ENCODE results near the gene CLIP1. TPM values are rescaled to one million over a fixed set of nuclear protein-coding genes. Genes with fewer than 3 reads are reported as not detected.
A peak's percentile ranks its signal among the peaks of the same experiment; 100 is the strongest.

The CLIP1 gene
- total RNA-seq, 1 experiment from 2014 or later: 16.0 TPM

- no peak overlapping the region for H3K27ac ChIP-seq (ENCODE audit: low read length)
- peaks cover 18% of the 10 kb centered on the region for H3K4me1 ChIP-seq (ENCODE audit: low read length)
- no peak overlapping the region for H3K9ac ChIP-seq (ENCODE audit: low read length)
- H3K4me2 ChIP-seq (ENCODE audit: low read depth, low read length, poor library complexity, severe bottlenecking): peak overlapping the region; percentile 47
- H3K4me3 ChIP-seq (ENCODE audit: low read length): 0 out of 2 replicates have a peak overlapping the region, but pooled peaks have one; percentile 4
- H4K20me1 ChIP-seq (ENCODE audit: insufficient read depth, low read depth, low read length): no peaks in the 10 kb centered on the region
- no peaks in the 10 kb centered on the region for H3K36me3 ChIP-seq (ENCODE audit: insufficient read depth, low read length)
- H3K27me3 ChIP-seq (ENCODE audit: low read length): no peaks in the 10 kb centered on the region
- no peak overlapping the region for H2AFZ ChIP-seq (ENCODE audit: low read length)
- DNase-seq: no peak
- H3K9me2 ChIP-seq (replicated peaks; ENCODE audit: insufficient read depth, low read length): no peaks in the 10 kb centered on the region
- H3K9me3 ChIP-seq (ENCODE audit: low read length): no peaks in the 10 kb centered on the region
- H3K79me2 ChIP-seq (ENCODE audit: low read length): no peaks in the 10 kb centered on the region
Observed at GRCh38 chr12:122412851-122413433, 9.5 kb downstream of the CLIP1 start.

GRCh38 chr12:122411537-122411936 is 10.9 kb downstream of the CLIP1 start:
- no peaks in the 10 kb centered on the region for H3K9me3 ChIP-seq (ENCODE audit: low read length)
- no peaks in the 10 kb centered on the region for H3K36me3 ChIP-seq (ENCODE audit: insufficient read depth, low read length)
- H4K20me1 ChIP-seq (ENCODE audit: insufficient read depth, low read depth, low read length): no peaks in the 10 kb centered on the region
- H3K27me3 ChIP-seq (ENCODE audit: low read length): no peaks in the 10 kb centered on the region
- no peak overlapping the region for H3K4me3 ChIP-seq (ENCODE audit: low read length)
- H3K27ac ChIP-seq (ENCODE audit: low read length): no peak overlapping the region
- no peaks in the 10 kb centered on the region for H3K9me2 ChIP-seq (replicated peaks; ENCODE audit: insufficient read depth, low read length)
- H3K4me2 ChIP-seq (ENCODE audit: low read depth, low read length, poor library complexity, severe bottlenecking): no peak overlapping the region
- no peak overlapping the region for H3K9ac ChIP-seq (ENCODE audit: low read length)
- no peak overlapping the region for H2AFZ ChIP-seq (ENCODE audit: low read length)
- H3K4me1 ChIP-seq (ENCODE audit: low read length): peaks cover 18% of the 10 kb centered on the region
- DNase-seq: no peak
- no peaks in the 10 kb centered on the region for H3K79me2 ChIP-seq (ENCODE audit: low read length)

GRCh38 chr12:122407208-122407607 is 15.3 kb downstream of the CLIP1 start:
- Histone ChIP-seq H3K4me2 (ENCODE audit: low read depth, low read length, poor library complexity, severe bottlenecking) (no peak overlapping the region), H3K36me3 (ENCODE audit: insufficient read depth, low read length) (no peaks in the 10 kb centered on the region), H3K9me2 (replicated peaks; ENCODE audit: insufficient read depth, low read length) (no peaks in the 10 kb centered on the region), H4K20me1 (ENCODE audit: insufficient read depth, low read depth, low read length) (no peaks in the 10 kb centered on the region), H3K27ac (ENCODE audit: low read length) (no peak overlapping the region), H3K9ac (ENCODE audit: low read length) (no peak overlapping the region), H3K4me1 (ENCODE audit: low read length) (peaks cover 10% of the 10 kb centered on the region), H3K9me3 (ENCODE audit: low read length) (no peaks in the 10 kb centered on the region), H3K79me2 (ENCODE audit: low read length) (no peaks in the 10 kb centered on the region), H3K4me3 (ENCODE audit: low read length) (no peak overlapping the region), H2AFZ (ENCODE audit: low read length) (no peak overlapping the region), H3K27me3 (ENCODE audit: low read length) (no peaks in the 10 kb centered on the region)
- DNase-seq: no peak

- DNase-seq: no peak
- H3K36me3 ChIP-seq (ENCODE audit: insufficient read depth, low read length): no peaks in the 10 kb centered on the region
- H3K4me1 ChIP-seq (ENCODE audit: low read length): peaks cover 10% of the 10 kb centered on the region
- H4K20me1 ChIP-seq (ENCODE audit: insufficient read depth, low read depth, low read length): no peaks in the 10 kb centered on the region
- H3K4me2 ChIP-seq (ENCODE audit: low read depth, low read length, poor library complexity, severe bottlenecking): no peak overlapping the region
- H3K9me2 ChIP-seq (replicated peaks; ENCODE audit: insufficient read depth, low read length): no peaks in the 10 kb centered on the region
- no peaks in the 10 kb centered on the region for H3K9me3 ChIP-seq (ENCODE audit: low read length)
- H3K27ac ChIP-seq (ENCODE audit: low read length): no peak overlapping the region
- H3K79me2 ChIP-seq (ENCODE audit: low read length): no peaks in the 10 kb centered on the region
- H3K4me3 ChIP-seq (ENCODE audit: low read length): no peak overlapping the region
- no peak overlapping the region for H2AFZ ChIP-seq (ENCODE audit: low read length)
- no peaks in the 10 kb centered on the region for H3K27me3 ChIP-seq (ENCODE audit: low read length)
- no peak overlapping the region for H3K9ac ChIP-seq (ENCODE audit: low read length)
Observed at GRCh38 chr12:122406701-122407164, 15.7 kb downstream of the CLIP1 start.

- no peaks in the 10 kb centered on the region for H3K79me2 ChIP-seq (ENCODE audit: low read length)
Observed at GRCh38 chr12:122403831-122404230, 18.6 kb downstream of the CLIP1 start.

GRCh38 chr12:122403115-122403770 is 19.2 kb downstream of the CLIP1 start:
- no peak overlapping the region for H3K27ac ChIP-seq (ENCODE audit: low read length)
- H4K20me1 ChIP-seq (ENCODE audit: insufficient read depth, low read depth, low read length): no peaks in the 10 kb centered on the region
- no peaks in the 10 kb centered on the region for H3K27me3 ChIP-seq (ENCODE audit: low read length)
- no peak overlapping the region for H3K4me2 ChIP-seq (ENCODE audit: low read depth, low read length, poor library complexity, severe bottlenecking)
- H3K79me2 ChIP-seq (ENCODE audit: low read length): no peaks in the 10 kb centered on the region
- H3K9ac ChIP-seq (ENCODE audit: low read length): no peak overlapping the region
- no peaks in the 10 kb centered on the region for H3K9me2 ChIP-seq (replicated peaks; ENCODE audit: insufficient read depth, low read length)
- peak; percentile 56 for DNase-seq
- H3K36me3 ChIP-seq (ENCODE audit: insufficient read depth, low read length): no peaks in the 10 kb centered on the region
- H3K4me1 ChIP-seq (ENCODE audit: low read length): peaks cover 29% of the 10 kb centered on the region
- H2AFZ ChIP-seq (ENCODE audit: low read length): 0 out of 2 replicates have a peak overlapping the region, but pooled peaks have one; percentile 8
- H3K4me3 ChIP-seq (ENCODE audit: low read length): no peak overlapping the region
- no peaks in the 10 kb centered on the region for H3K9me3 ChIP-seq (ENCODE audit: low read length)

More at GRCh38 chr12:122403831-122404230, 18.6 kb downstream of the CLIP1 start:
- no peaks in the 10 kb centered on the region for H3K27me3 ChIP-seq (ENCODE audit: low read length)
- no peak overlapping the region for H3K4me3 ChIP-seq (ENCODE audit: low read length)
- H3K9me2 ChIP-seq (replicated peaks; ENCODE audit: insufficient read depth, low read length): no peaks in the 10 kb centered on the region
- no peak overlapping the region for H3K9ac ChIP-seq (ENCODE audit: low read length)
- no peak for DNase-seq
- no peak overlapping the region for H3K4me2 ChIP-seq (ENCODE audit: low read depth, low read length, poor library complexity, severe bottlenecking)
- no peak overlapping the region for H2AFZ ChIP-seq (ENCODE audit: low read length)
- H3K4me1 ChIP-seq (ENCODE audit: low read length): peaks cover 29% of the 10 kb centered on the region
- no peaks in the 10 kb centered on the region for H3K36me3 ChIP-seq (ENCODE audit: insufficient read depth, low read length)
- H4K20me1 ChIP-seq (ENCODE audit: insufficient read depth, low read depth, low read length): no peaks in the 10 kb centered on the region
- no peaks in the 10 kb centered on the region for H3K9me3 ChIP-seq (ENCODE audit: low read length)
- no peak overlapping the region for H3K27ac ChIP-seq (ENCODE audit: low read length)

- Histone ChIP-seq H3K9me2 (replicated peaks; ENCODE audit: insufficient read depth, low read length) (no peaks in the 10 kb centered on the region), H3K9ac (ENCODE audit: low read length) (no peak overlapping the region), H3K4me3 (ENCODE audit: low read length) (no peak overlapping the region), H3K4me2 (ENCODE audit: low read depth, low read length, poor library complexity, severe bottlenecking) (no peak overlapping the region), H4K20me1 (ENCODE audit: insufficient read depth, low read depth, low read length) (no peaks in the 10 kb centered on the region), H3K9me3 (ENCODE audit: low read length) (no peaks in the 10 kb centered on the region), H3K36me3 (ENCODE audit: insufficient read depth, low read length) (no peaks in the 10 kb centered on the region), H3K79me2 (ENCODE audit: low read length) (no peaks in the 10 kb centered on the region), H3K4me1 (ENCODE audit: low read length) (peaks cover 29% of the 10 kb centered on the region), H3K27ac (ENCODE audit: low read length) (no peak overlapping the region), H2AFZ (ENCODE audit: low read length) (no peak overlapping the region), H3K27me3 (ENCODE audit: low read length) (no peaks in the 10 kb centered on the region)
- peak; percentile 31 for DNase-seq
Observed at GRCh38 chr12:122402264-122402663, 20.2 kb downstream of the CLIP1 start.

- H3K9ac ChIP-seq (ENCODE audit: low read length): peak overlapping the region; percentile 17
- no peaks in the 10 kb centered on the region for H3K9me3 ChIP-seq (ENCODE audit: low read length)
- peak overlapping the region; percentile 19 for H3K27ac ChIP-seq (ENCODE audit: low read length)
- peak overlapping the region; percentile 71 for H2AFZ ChIP-seq (ENCODE audit: low read length)
- H3K9me2 ChIP-seq (replicated peaks; ENCODE audit: insufficient read depth, low read length): no peaks in the 10 kb centered on the region
- peak overlapping the region; percentile 63 for H3K4me2 ChIP-seq (ENCODE audit: low read depth, low read length, poor library complexity, severe bottlenecking)
- peak; percentile 89 for DNase-seq
- H3K27me3 ChIP-seq (ENCODE audit: low read length): no peaks in the 10 kb centered on the region
- H3K79me2 ChIP-seq (ENCODE audit: low read length): no peaks in the 10 kb centered on the region
- peak overlapping the region; percentile 40 for H3K4me3 ChIP-seq (ENCODE audit: low read length)
- H4K20me1 ChIP-seq (ENCODE audit: insufficient read depth, low read depth, low read length): no peaks in the 10 kb centered on the region
- peaks cover 26% of the 10 kb centered on the region for H3K4me1 ChIP-seq (ENCODE audit: low read length)
- no peaks in the 10 kb centered on the region for H3K36me3 ChIP-seq (ENCODE audit: insufficient read depth, low read length)
Observed at GRCh38 chr12:122399592-122400373, 22.7 kb downstream of the CLIP1 start.
